GM18870 (cell line): ENCODE measurements around the gene OR2D3.
A peak's percentile ranks its signal among the peaks of the same experiment; 100 is the strongest.
"Not testable (repeated sequence)": the region's sequence is repeated elsewhere in the genome, so short reads cannot be mapped to it uniquely, and the experiment has no call there.

Experiments used
- ATAC-seq: cut with Tn5 transposase; IDR thresholded peaks from one replicate; pipeline ENCODE4 v1.9.1; 2021; ENCODE audit warnings: moderate library complexity; ENCODE audit not compliant: unreplicated experiment

Gene OR2D3

DNA sequence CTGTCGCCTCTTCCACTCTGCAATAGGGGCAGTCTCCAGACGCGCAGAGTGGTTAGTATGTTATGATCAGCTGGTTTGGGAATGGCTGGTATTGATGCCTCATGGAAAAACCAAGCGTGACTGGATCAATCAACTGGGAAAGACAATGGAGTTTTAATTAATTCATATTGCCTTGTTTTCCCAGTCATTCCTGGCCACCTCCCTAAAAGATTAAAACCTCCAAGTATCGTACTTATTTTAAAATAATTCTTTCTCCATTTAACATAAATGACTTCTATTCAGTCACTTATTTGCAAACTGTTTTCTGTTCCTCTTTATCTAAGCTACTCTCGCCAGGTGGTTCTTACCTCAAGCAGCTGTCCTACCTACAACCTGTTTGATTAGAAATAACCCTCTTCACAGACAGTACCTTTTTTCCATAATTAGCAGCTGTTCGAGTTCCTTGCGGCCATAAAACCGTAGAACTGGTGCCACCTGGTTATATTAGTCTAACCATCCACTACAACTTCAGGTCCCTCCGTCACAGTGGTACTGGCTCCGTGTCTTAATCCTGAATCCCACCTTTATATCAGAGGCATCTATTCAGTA is 6.3 kb downstream of the OR2D3 start:
- peak; percentile 59 for ATAC-seq

DNA sequence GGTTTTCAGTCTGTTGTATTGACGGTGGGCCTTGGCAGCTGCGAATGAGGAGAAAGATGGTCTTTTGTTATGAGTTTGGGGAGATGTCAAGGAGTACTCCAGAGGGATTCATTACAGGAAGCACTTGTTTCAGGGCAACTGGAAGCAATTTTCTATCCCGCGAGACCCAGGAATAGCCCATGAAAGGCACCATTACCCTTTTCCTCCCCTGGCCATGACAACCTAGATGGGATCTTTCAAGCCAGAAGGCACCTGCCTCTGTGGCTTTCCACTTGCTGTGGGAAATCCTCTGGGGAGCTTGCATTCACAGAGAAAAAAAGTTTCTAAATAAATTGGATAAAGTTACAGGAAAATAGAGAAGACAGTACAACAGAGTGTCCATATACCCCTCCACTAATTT is 8.1 kb downstream of the OR2D3 start:
- ATAC-seq, result no peak

DNA sequence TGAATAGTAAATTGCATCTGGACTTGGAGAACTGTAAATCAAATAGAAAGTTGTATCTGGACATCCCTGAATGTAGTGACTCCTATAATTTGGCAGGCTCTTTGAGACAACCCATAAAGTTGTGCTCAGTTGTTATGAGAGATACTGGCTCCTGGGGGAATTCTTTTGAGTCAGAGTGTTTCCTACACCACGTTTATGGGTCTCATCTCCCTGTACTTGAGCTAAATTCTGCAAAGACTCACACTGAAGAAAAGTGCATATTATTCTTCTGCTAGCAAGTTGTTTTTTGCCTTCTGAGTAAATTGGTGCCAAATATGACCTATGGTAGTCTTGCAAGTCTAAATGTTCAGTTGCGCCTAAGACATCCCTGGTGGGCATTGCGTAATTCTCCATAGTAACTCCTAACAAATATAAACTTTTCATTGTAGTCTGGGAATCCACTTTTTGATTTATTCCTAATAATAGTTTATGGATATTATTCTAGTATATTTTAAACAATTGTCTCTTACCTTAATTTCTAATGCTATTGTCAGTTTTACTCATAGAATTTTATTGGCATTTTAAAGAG is 10.4 kb downstream of the OR2D3 start:
- ATAC-seq, result no peak

DNA sequence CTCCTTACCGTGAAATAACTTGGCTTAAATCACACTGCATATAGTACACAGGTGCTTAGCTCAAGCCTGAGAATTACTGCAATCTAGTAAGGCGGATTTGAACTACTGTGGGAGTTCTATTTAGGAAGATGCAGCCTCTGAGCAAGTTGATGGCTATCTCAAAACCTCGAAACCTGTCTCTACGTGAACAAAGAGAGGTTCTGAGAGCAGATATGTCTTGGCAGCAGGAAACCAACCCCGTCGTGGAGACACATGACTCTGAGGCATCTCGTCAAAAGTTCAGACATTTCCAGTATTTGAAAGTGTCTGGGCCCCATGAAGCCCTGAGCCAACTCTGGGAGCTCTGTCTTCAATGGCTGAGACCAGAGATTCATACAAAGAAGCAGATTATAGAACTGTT is 11.3 kb downstream of the OR2D3 start:
- no peak for ATAC-seq

DNA sequence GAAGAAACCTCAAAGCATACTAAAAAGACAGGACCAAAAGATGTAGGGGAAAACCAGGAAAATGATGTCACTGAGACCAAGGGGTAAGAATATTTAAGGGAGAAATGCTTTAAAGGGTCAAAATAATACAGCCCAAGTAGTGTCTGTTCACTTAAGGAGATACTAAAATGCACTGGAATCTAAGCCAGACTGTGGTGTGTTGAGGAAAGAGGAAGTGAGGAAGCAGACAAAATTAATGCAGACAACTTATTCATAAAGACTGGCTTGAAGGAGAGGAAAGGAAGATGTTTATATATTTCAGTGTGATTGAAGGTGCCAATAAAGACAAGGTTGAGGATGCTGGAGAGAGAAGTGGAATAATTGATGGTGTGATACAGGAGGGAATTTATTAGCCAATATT is 21.2 kb downstream of the OR2D3 start:
- no peak for ATAC-seq

DNA sequence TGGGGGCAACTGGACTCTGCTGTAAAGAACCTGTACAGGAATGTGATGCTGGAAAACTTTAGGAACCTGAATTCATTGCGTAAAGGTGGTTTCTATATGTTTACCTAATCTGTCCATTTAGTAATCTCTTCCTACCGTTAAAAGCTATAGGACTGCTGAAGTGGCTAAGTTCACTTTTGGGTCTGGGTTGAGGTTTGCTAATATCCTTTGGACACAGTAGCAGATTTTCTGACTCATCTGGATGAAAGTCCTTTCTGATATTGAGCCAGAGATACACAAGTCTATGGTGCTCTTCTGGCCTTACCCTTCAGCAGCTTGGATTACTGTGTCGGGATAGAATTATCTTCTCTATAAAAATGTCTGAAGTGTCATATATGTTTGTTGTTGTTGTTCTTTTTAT is 22.3 kb downstream of the OR2D3 start:
- ATAC-seq, result no peak

DNA sequence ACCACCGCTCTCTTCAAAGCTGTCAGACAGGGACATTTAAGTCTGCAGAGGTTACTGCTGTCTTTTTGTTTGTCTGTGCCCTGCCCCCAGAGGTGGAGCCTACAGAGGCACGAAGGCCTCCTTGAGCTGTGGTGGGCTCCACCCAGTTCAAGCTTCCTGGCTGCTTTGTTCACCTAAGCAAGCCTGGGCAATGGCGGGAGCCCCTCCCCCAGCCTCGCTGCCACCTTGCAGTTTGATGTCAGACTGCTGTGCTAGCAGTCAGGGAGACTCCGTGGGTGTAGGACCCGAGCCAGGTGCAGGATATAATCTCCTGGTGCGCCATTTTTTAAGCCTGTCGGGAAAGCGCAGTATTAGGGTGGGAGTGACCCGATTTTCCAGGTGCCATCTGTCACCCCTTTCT is 33.4 kb downstream of the OR2D3 start:
- not testable (repeated sequence) for ATAC-seq

DNA sequence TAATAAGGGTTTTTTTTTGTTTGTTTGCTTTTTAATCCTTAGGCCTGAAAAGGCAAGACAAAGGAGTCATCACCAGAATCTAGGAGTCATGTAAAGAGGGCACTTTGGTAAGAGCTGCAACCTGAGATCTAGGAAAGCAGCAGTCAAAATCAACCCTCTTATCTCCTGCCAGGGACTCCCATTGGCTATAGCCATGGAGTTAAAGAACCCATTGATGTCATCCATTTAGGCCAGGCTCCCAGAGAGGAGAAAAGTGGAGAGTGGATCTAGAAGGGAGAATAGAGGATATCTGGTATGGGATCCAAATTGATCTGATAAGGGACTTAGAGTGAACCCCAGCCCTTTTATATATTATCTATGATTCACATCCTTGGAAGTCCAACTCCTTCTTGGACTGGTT is 41.3 kb downstream of the OR2D3 start:
- no peak for ATAC-seq

DNA sequence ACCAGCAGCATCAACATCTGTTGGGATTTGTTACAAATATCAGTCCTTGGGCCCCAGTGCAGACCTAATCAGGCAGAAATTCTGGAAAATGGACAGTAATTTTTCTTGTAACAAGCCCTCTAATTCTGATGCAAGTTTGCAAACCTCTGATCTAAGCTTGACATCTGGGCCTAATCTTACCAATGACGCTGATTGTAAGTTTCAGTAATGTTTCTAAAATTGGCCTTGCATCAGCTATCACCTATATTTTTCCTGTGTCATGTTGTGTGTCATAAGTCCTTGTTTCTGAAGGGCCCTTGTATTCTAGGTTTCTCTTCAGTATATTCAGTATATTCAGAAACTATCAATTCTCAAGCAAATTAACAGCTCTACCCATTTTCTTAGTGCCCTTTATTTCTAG is 41.9 kb downstream of the OR2D3 start:
- ATAC-seq, result no peak

DNA sequence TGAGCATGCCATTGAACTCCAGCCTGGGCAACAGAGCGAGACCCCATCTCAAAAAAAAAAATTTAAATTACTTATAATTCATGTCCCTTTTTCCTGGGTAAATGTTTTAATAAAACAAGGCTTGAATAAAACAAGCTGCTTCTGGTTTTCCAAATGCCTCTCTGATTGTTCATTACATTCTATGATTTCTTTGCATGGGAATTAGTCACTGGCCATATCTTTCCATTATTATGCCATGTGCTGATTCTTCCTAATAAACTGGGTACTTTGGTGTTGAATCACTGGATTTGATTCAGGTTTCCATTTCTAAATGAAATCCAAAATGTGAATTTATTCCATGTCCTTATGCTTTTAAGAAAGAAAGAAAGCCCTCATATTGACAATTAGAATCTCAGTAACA is 48.0 kb downstream of the OR2D3 start:
- ATAC-seq, result no peak

DNA sequence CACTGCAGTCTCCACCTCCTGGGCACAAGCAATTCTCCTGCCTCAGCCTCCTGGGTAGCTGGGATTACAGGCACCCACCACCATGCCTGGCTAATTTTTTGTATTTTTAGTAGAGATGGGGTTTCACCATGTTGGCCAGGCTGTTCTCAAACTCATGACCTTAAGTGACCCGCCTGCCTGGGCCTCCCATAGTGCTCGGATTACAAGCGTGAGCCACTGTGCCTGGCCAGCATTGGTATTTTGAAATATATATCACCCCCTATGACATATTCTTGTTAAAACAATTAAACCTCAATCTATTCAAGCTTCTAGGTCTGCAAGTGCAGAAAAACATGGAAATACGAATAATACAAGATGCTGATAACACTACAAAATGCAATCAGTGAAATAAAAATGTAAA is 49.1 kb downstream of the OR2D3 start:
- not testable (repeated sequence) for ATAC-seq
